Measurements from ENCODE around the gene PURA. TPM values are rescaled to one million over a fixed set of nuclear protein-coding genes. Genes with fewer than 3 reads are reported as not detected.

PURA gene
- total RNA-seq, 2 experiments from 2014 or later, result 9.5 to 10.7 TPM

GRCh38 chr5:140135127-140135526 is 21.2 kb downstream of the PURA start:
- no peak for ATAC-seq

GRCh38 chr5:140136624-140137023 is 22.7 kb downstream of the PURA start:
- no peak overlapping the region for H3K27ac Mint-ChIP-seq
- H3K36me3 Mint-ChIP-seq (ENCODE audit: low read depth), result no peaks in the 10 kb centered on the region
- intact Hi-C loops (cut with DNase I, micrococcal nuclease), result no loop called here
- ATAC-seq, result no peak
- POLR2A ChIA-PET, result no interaction called here
- no peak for DNase-seq
- no peaks in the 10 kb centered on the region for H3K9me3 Mint-ChIP-seq (ENCODE audit: low read depth)
- no peaks in the 10 kb centered on the region for H3K27me3 Mint-ChIP-seq
- H3K4me1 Mint-ChIP-seq, result peaks cover 25% of the 10 kb centered on the region
- CTCF ChIA-PET, result interaction anchor here (0.6 to 6.8 kb wide), 6 partner anchors 7 to 167 kb away, joined by 3 to 78 read pairs (median 4); no protein-coding TSS in a partner anchor
- H3K4me3 Mint-ChIP-seq, result no peak overlapping the region

More at GRCh38 chr5:140135127-140135526, 21.2 kb downstream of the PURA start:
- no peak overlapping the region for H3K27ac Mint-ChIP-seq
- H3K36me3 Mint-ChIP-seq (ENCODE audit: low read depth), result no peaks in the 10 kb centered on the region
- intact Hi-C loops (cut with DNase I, micrococcal nuclease), result no loop called here
- ChIA-PET CTCF (interaction anchor here (1.1 to 6.8 kb wide), 4 partner anchors 9 to 70 kb away, joined by 3 to 78 read pairs (median 15); no protein-coding TSS in a partner anchor), POLR2A (no interaction called here)
- H3K27me3 Mint-ChIP-seq, result no peaks in the 10 kb centered on the region
- no peaks in the 10 kb centered on the region for H3K9me3 Mint-ChIP-seq (ENCODE audit: low read depth)
- no peak overlapping the region for H3K4me3 Mint-ChIP-seq
- no peak for DNase-seq
- H3K4me1 Mint-ChIP-seq, result peaks cover 38% of the 10 kb centered on the region

GRCh38 chr5:140140435-140140834 is 26.5 kb downstream of the PURA start:
- no peak for ATAC-seq
- peaks cover 9% of the 10 kb centered on the region for H3K4me1 Mint-ChIP-seq
- no peak overlapping the region for H3K4me3 Mint-ChIP-seq
- DNase-seq, result no peak
- no peaks in the 10 kb centered on the region for H3K36me3 Mint-ChIP-seq (ENCODE audit: low read depth)
- intact Hi-C loops (cut with DNase I, micrococcal nuclease), result no loop called here
- ChIA-PET POLR2A (no interaction called here), CTCF (interaction anchor here (1.3 to 8.1 kb wide), 4 partner anchors 17 to 66 kb away, joined by 3 to 108 read pairs (median 44); partner anchors contain the start of gene PURA)
- peaks cover 6% of the 10 kb centered on the region for H3K27me3 Mint-ChIP-seq
- H3K9me3 Mint-ChIP-seq (ENCODE audit: low read depth), result no peaks in the 10 kb centered on the region
- no peak overlapping the region for H3K27ac Mint-ChIP-seq

GRCh38 chr5:140141241-140141640 is 27.3 kb downstream of the PURA start:
- H3K4me3 Mint-ChIP-seq, result no peak overlapping the region
- no peak overlapping the region for H3K27ac Mint-ChIP-seq
- H3K4me1 Mint-ChIP-seq, result peaks cover 11% of the 10 kb centered on the region
- no peaks in the 10 kb centered on the region for H3K9me3 Mint-ChIP-seq (ENCODE audit: low read depth)
- peaks cover 9% of the 10 kb centered on the region for H3K27me3 Mint-ChIP-seq
- no peaks in the 10 kb centered on the region for H3K36me3 Mint-ChIP-seq (ENCODE audit: low read depth)
- ChIA-PET CTCF (interaction anchor here (0.5 to 8.1 kb wide), 7 partner anchors 7 to 263 kb away, joined by 3 to 108 read pairs (median 8); partner anchors contain the start of gene PURA), POLR2A (no interaction called here)
- intact Hi-C loops (cut with DNase I, micrococcal nuclease), result no loop called here
- DNase-seq (no peak), ATAC-seq (no peak)

GRCh38 chr5:140142246-140142645 is 28.3 kb downstream of the PURA start:
- no peaks in the 10 kb centered on the region for H3K36me3 Mint-ChIP-seq (ENCODE audit: low read depth)
- intact Hi-C loops (cut with DNase I, micrococcal nuclease), result no loop called here
- ATAC-seq, result no peak

GRCh38 chr5:140142856-140143255 is 28.9 kb downstream of the PURA start:
- Mint-ChIP-seq H3K4me1 (peaks cover 14% of the 10 kb centered on the region), H3K9me3 (ENCODE audit: low read depth) (no peaks in the 10 kb centered on the region), H3K36me3 (ENCODE audit: low read depth) (no peaks in the 10 kb centered on the region), H3K27ac (no peak overlapping the region), H3K4me3 (no peak overlapping the region), H3K27me3 (peaks cover 12% of the 10 kb centered on the region)
- DNase-seq (no peak), ATAC-seq (no peak)
- POLR2A ChIA-PET, result interaction anchor here (0.6 to 1.0 kb wide), 3 partner anchors 22 to 45 kb away, joined by 3 to 8 read pairs (median 3); no protein-coding TSS in a partner anchor
- intact Hi-C loops (cut with DNase I, micrococcal nuclease), result no loop called here
- CTCF ChIA-PET, result interaction anchor here (0.8 to 8.1 kb wide), 10 partner anchors 8 to 68 kb away, joined by 3 to 108 read pairs (median 6); partner anchors contain the start of gene PURA

More at GRCh38 chr5:140142246-140142645, 28.3 kb downstream of the PURA start:
- Mint-ChIP-seq H3K4me3 (no peak overlapping the region), H3K4me1 (peaks cover 14% of the 10 kb centered on the region), H3K27ac (no peak overlapping the region), H3K27me3 (peaks cover 12% of the 10 kb centered on the region), H3K9me3 (ENCODE audit: low read depth) (no peaks in the 10 kb centered on the region)
- POLR2A ChIA-PET, result interaction anchor here (0.6 kb wide), 1 partner anchor 44 kb away, joined by 3 read pairs; no protein-coding TSS in a partner anchor
- no peak for DNase-seq
- CTCF ChIA-PET, result interaction anchor here (1.0 to 8.1 kb wide), 10 partner anchors 8 to 68 kb away, joined by 3 to 108 read pairs (median 4); partner anchors contain the start of gene PURA

GRCh38 chr5:140143521-140144258 is 29.8 kb downstream of the PURA start:
- ATAC-seq (no peak), DNase-seq (no peak)
- Mint-ChIP-seq H3K27ac (no peak overlapping the region), H3K9me3 (ENCODE audit: low read depth) (no peaks in the 10 kb centered on the region), H3K4me1 (peaks cover 14% of the 10 kb centered on the region), H3K27me3 (peaks cover 12% of the 10 kb centered on the region), H3K36me3 (ENCODE audit: low read depth) (no peaks in the 10 kb centered on the region), H3K4me3 (no peak overlapping the region)
- ChIA-PET POLR2A (interaction anchor here (0.8 to 1.2 kb wide), 3 partner anchors 11 to 36 kb away, joined by 3 to 8 read pairs (median 5); no protein-coding TSS in a partner anchor), CTCF (interaction anchor here (0.6 to 8.1 kb wide), 30 partner anchors 9 to 175 kb away, joined by 3 to 108 read pairs (median 4); partner anchors contain the start of gene PURA)
- intact Hi-C loops (cut with DNase I, micrococcal nuclease), result loop anchor here (1.0 to 2.0 kb wide), 3 partner anchors 29 to 70 kb away; partner anchors contain the start of gene PURA (in 2 of the 2)

GRCh38 chr5:140145256-140145655 is 31.3 kb downstream of the PURA start:
- DNase-seq, result no peak
- Mint-ChIP-seq H3K27ac (no peak overlapping the region), H3K9me3 (ENCODE audit: low read depth) (no peaks in the 10 kb centered on the region), H3K4me3 (peak overlapping the region; percentile 26), H3K27me3 (peaks cover 12% of the 10 kb centered on the region), H3K4me1 (peaks cover 14% of the 10 kb centered on the region), H3K36me3 (ENCODE audit: low read depth) (no peaks in the 10 kb centered on the region)
- CTCF ChIA-PET, result interaction anchor here (0.7 to 8.1 kb wide), 24 partner anchors 9 to 213 kb away, joined by 3 to 108 read pairs (median 6); partner anchors contain the start of gene PURA
- intact Hi-C loops (cut with DNase I, micrococcal nuclease), result loop anchor here (1.0 to 2.0 kb wide), 3 partner anchors 12 to 38 kb away; partner anchors contain the start of gene PURA (in 2 of the 2)
- POLR2A ChIA-PET, result interaction anchor here (1.0 kb wide), 1 partner anchor 13 kb away, joined by 3 read pairs; no protein-coding TSS in a partner anchor
- no peak for ATAC-seq

- Mint-ChIP-seq H3K4me3 (peak overlapping the region; percentile 26), H3K36me3 (ENCODE audit: low read depth) (no peaks in the 10 kb centered on the region), H3K27ac (no peak overlapping the region), H3K9me3 (ENCODE audit: low read depth) (no peaks in the 10 kb centered on the region), H3K27me3 (peaks cover 12% of the 10 kb centered on the region), H3K4me1 (peaks cover 14% of the 10 kb centered on the region)
- CTCF ChIA-PET, result interaction anchor here (0.6 to 8.1 kb wide), 24 partner anchors 8 to 380 kb away, joined by 3 to 108 read pairs (median 5); partner anchors contain the start of gene PURA
- intact Hi-C loops (cut with DNase I, micrococcal nuclease), result loop anchor here (1.0 to 2.0 kb wide), 4 partner anchors 11 to 39 kb away; partner anchors contain the start of genes PURA (in 2 of the 2) and CYSTM1 (in 1 of the 2)
- peak; percentile 79 for DNase-seq
- POLR2A ChIA-PET, result interaction anchor here (0.7 to 1.0 kb wide), 2 partner anchors 14 to 65 kb away, joined by 3 read pairs; no protein-coding TSS in a partner anchor
- peak; percentile 84 for ATAC-seq
Observed at GRCh38 chr5:140145818-140146522, 32.1 kb downstream of the PURA start.

- CTCF ChIA-PET, result interaction anchor here (0.6 to 8.1 kb wide), 18 partner anchors 8 to 381 kb away, joined by 3 to 108 read pairs (median 6); partner anchors contain the start of gene PURA
Observed at GRCh38 chr5:140146523-140146842, 32.6 kb downstream of the PURA start.

More at GRCh38 chr5:140146523-140146842, 32.6 kb downstream of the PURA start:
- no peak overlapping the region for H3K4me3 Mint-ChIP-seq
- H3K27ac Mint-ChIP-seq, result no peak overlapping the region
- intact Hi-C loops (cut with DNase I, micrococcal nuclease), result loop anchor here in 1 of 2 experiments (1.0 kb wide), 1 partner anchor 29 kb away; the partner anchor contains the start of gene CYSTM1
- peaks cover 12% of the 10 kb centered on the region for H3K27me3 Mint-ChIP-seq
- H3K9me3 Mint-ChIP-seq (ENCODE audit: low read depth), result no peaks in the 10 kb centered on the region
- H3K4me1 Mint-ChIP-seq, result peaks cover 14% of the 10 kb centered on the region
- POLR2A ChIA-PET, result interaction anchor here (0.7 kb wide), 1 partner anchor 65 kb away, joined by 3 read pairs; no protein-coding TSS in a partner anchor
- no peaks in the 10 kb centered on the region for H3K36me3 Mint-ChIP-seq (ENCODE audit: low read depth)
- ATAC-seq (no peak), DNase-seq (no peak)
